A172 (cell line): ENCODE data around the gene FGA. TPM values are rescaled to one million over a fixed set of nuclear protein-coding genes. Genes with fewer than 3 reads are reported as not detected.

Source experiments
- DNase-seq: peaks from one replicate; pipeline ENCODE4 v3.0.0-alpha.2; 2015; ENCODE audit warnings: low spot score
- total RNA-seq: library from RNA; depleted of rRNA; stranded (reverse); fragments of >200 nt; shearing (Covaris generic); gene quantifications from 2 replicates; pipeline ENCODE4 v1.2.3, GENCODE V29; 2014; rRNA removed

FGA gene
- total RNA-seq: not detected in 2 replicates

- no peak for DNase-seq
These were observed at the start of gene FGA for GRCh38 chr4:154590329-154591006. Gene FGA, minus strand, starts transcription at chr4:154590742. Its CDS starts 55 bp downstream, at chr4:154590687.

GRCh38 chr4:154634058-154634457 is 43.5 kb upstream of the FGA start:
- DNase-seq: no peak

GRCh38 chr4:154631828-154632227 is 41.3 kb upstream of the FGA start:
- DNase-seq: no peak

- DNase-seq: no peak
These were observed 39.8 kb upstream of the FGA start for GRCh38 chr4:154630324-154630723.

- no peak for DNase-seq
These were observed 36.4 kb upstream of the FGA start for GRCh38 chr4:154626793-154627484.

- DNase-seq: no peak
These were observed 35.4 kb upstream of the FGA start for GRCh38 chr4:154625971-154626370.

GRCh38 chr4:154623995-154624394 is 33.5 kb upstream of the FGA start:
- no peak for DNase-seq

GRCh38 chr4:154623436-154623835 is 32.9 kb upstream of the FGA start:
- no peak for DNase-seq

GRCh38 chr4:154622598-154622997 is 32.1 kb upstream of the FGA start:
- DNase-seq: peak; percentile 47

- no peak for DNase-seq
These were observed 29.6 kb upstream of the FGA start for GRCh38 chr4:154620111-154620510.

- peak; percentile 25 for DNase-seq
These were observed 28.3 kb upstream of the FGA start for GRCh38 chr4:154618708-154619315.

- DNase-seq: no peak
These were observed 27.3 kb upstream of the FGA start for GRCh38 chr4:154617820-154618317.

GRCh38 chr4:154616731-154617130 is 26.2 kb upstream of the FGA start:
- no peak for DNase-seq

GRCh38 chr4:154616287-154616686 is 25.7 kb upstream of the FGA start:
- no peak for DNase-seq

- DNase-seq: no peak
These were observed 24.7 kb upstream of the FGA start for GRCh38 chr4:154615211-154615610.

GRCh38 chr4:154614306-154614705 is 23.8 kb upstream of the FGA start:
- no peak for DNase-seq

- DNase-seq: no peak
These were observed 22.2 kb upstream of the FGA start, which contains the start of gene FGG for GRCh38 chr4:154612472-154613414. Gene FGG, minus strand, starts transcription at chr4:154612656. Its CDS starts 47 bp downstream, at chr4:154612609.

- DNase-seq: no peak
These were observed 21.3 kb upstream of the FGA start for GRCh38 chr4:154611833-154612232.

GRCh38 chr4:154610582-154610981 is 20.0 kb upstream of the FGA start:
- no peak for DNase-seq

GRCh38 chr4:154609532-154609931 is 19.0 kb upstream of the FGA start:
- no peak for DNase-seq
